SK-N-SH treated with all-trans-retinoic acid at 6 μM for 48 hours (cell line): Measurements from ENCODE around the gene PRKRIP1.

ENCODE experiments used
- ARNTL ChIP-seq: fragments of 450-650 bp; formaldehyde crosslinking; IDR thresholded peaks from 2 replicates; pipeline ENCODE4 v1.5.0; 2020; ENCODE audit warnings: low read depth, mild to moderate bottlenecking, moderate library complexity, borderline replicate concordance
- BACH2 ChIP-seq: fragments of 250-450 bp; sonication (Bioruptor Pico); IDR thresholded peaks from 2 replicates; pipeline ENCODE4 v1.9.0; 2021; ENCODE audit warnings: mild to moderate bottlenecking, borderline replicate concordance
- CREB5 ChIP-seq: fragments of 250-450 bp; sonication (Bioruptor Pico); IDR thresholded peaks from 2 replicates; pipeline ENCODE4 v1.5.1; 2020; ENCODE audit warnings: low read depth, mild to moderate bottlenecking, moderate library complexity
- ESRRG ChIP-seq: fragments of 250-450 bp; sonication (Bioruptor Pico); IDR thresholded peaks from 2 replicates; pipeline ENCODE4 v1.6.1; 2021; ENCODE audit warnings: mild to moderate bottlenecking
- GLIS3 ChIP-seq: fragments of 250-450 bp; sonication (Bioruptor Pico); IDR thresholded peaks from 2 replicates; pipeline ENCODE4 v1.5.0; 2020; ENCODE audit warnings: mild to moderate bottlenecking, moderate library complexity
- ISL1 ChIP-seq: fragments of 250-450 bp; sonication (Bioruptor Pico); IDR thresholded peaks from 2 replicates; pipeline ENCODE4 v2.1.2; 2022; ENCODE audit warnings: mild to moderate bottlenecking, moderate library complexity
- POU6F1 ChIP-seq: fragments of 250-450 bp; sonication (Bioruptor Pico); IDR thresholded peaks from 2 replicates; pipeline ENCODE4 v1.8.0; 2021; ENCODE audit warnings: low read depth, mild to moderate bottlenecking, moderate library complexity, borderline replicate concordance
- PPARA ChIP-seq: fragments of 250-450 bp; sonication (Bioruptor Pico); IDR thresholded peaks from 2 replicates; pipeline ENCODE4 v1.5.0; 2020; ENCODE audit warnings: mild to moderate bottlenecking, borderline replicate concordance
- TCF4 ChIP-seq: fragments of 250-450 bp; sonication (Bioruptor Pico); IDR thresholded peaks from 2 replicates; pipeline ENCODE4 v1.8.0; 2021; ENCODE audit warnings: mild to moderate bottlenecking, moderate library complexity, borderline replicate concordance
- ZNF565 ChIP-seq: fragments of 450-650 bp; formaldehyde crosslinking; conservative IDR thresholded peaks from 2 replicates; pipeline ENCODE4 v1.5.0; 2020; ENCODE audit warnings: low read depth, mild to moderate bottlenecking, moderate library complexity
- TF ChIP-seq, protein P1 (sequence below): fragments of 250-450 bp; sonication (Bioruptor Pico); IDR thresholded peaks from 2 replicates; pipeline ENCODE4 v1.8.0; 2020; ENCODE audit warnings: mild to moderate bottlenecking, moderate library complexity, borderline replicate concordance

DNA sequence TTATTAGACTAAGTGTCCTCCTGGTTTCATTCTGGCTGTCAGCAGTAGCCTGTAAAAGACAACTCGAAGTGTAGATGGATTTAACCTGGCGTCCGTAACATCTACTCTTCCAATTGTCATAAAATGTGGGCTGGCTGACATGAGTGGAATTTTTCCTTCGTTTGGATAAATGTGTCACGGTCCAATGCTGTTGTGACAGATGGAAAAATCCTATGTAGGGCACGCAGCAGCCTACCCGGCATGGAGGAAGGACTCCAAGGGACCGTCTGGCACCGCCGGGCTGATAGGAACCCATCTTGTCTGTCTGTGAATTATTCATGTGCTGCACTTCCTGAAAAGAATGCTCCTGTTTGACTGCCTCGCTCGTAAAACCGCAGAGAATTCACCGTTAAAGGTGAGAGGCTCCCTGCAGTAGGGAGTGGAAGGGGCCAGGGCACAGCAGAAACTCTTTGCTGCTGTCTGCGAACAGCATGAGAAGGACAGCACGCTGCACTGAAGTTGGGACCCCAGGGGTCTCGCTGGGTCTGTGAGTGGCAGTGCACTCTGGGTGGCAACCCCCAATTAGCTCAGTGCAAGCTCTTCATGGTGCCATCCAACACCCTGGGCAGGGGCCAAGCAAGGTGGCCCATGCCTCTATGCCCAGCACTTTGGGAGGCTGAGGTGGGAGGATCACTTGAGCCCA, 35.6 kb downstream of the PRKRIP1 start:
- TF ChIP-seq, protein P1, sequence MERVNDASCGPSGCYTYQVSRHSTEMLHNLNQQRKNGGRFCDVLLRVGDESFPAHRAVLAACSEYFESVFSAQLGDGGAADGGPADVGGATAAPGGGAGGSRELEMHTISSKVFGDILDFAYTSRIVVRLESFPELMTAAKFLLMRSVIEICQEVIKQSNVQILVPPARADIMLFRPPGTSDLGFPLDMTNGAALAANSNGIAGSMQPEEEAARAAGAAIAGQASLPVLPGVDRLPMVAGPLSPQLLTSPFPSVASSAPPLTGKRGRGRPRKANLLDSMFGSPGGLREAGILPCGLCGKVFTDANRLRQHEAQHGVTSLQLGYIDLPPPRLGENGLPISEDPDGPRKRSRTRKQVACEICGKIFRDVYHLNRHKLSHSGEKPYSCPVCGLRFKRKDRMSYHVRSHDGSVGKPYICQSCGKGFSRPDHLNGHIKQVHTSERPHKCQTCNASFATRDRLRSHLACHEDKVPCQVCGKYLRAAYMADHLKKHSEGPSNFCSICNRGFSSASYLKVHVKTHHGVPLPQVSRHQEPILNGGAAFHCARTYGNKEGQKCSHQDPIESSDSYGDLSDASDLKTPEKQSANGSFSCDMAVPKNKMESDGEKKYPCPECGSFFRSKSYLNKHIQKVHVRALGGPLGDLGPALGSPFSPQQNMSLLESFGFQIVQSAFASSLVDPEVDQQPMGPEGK (CRISPR knock-in tag) = no peak
- TF ChIP-seq POU6F1 (CRISPR knock-in tag) = no peak
- TF ChIP-seq ESRRG (CRISPR knock-in tag) = no peak
- TF ChIP-seq GLIS3 (CRISPR knock-in tag) = no peak
- no peak for TF ChIP-seq ISL1 (CRISPR knock-in tag)
- no peak for TF ChIP-seq BACH2 (CRISPR knock-in tag)
- no peak for TF ChIP-seq PPARA
- TF ChIP-seq ARNTL (CRISPR knock-in tag) = no peak
- no peak for TF ChIP-seq TCF4
- no peak for TF ChIP-seq CREB5
- no peak for TF ChIP-seq ZNF565
